SW480 (cell line): Measurements from ENCODE around the gene TENM4.

Source experiments
- DNase-seq: peaks from one replicate; pipeline ENCODE4 v3.0.0-alpha.2; 2016; ENCODE audit warnings: low spot score

Gene TENM4

GRCh38 chr11:79174045-79175008 is 266.5 kb downstream of the TENM4 start:
- DNase-seq: no peak

GRCh38 chr11:79173615-79174014 is 267.2 kb downstream of the TENM4 start:
- no peak for DNase-seq

GRCh38 chr11:79170321-79170720 is 270.5 kb downstream of the TENM4 start:
- no peak for DNase-seq

GRCh38 chr11:79168530-79169110 is 272.2 kb downstream of the TENM4 start:
- no peak for DNase-seq

- no peak for DNase-seq
Observed at GRCh38 chr11:79167510-79168188, 273.2 kb downstream of the TENM4 start.

- no peak for DNase-seq
Observed at GRCh38 chr11:79165908-79166307, 274.9 kb downstream of the TENM4 start.

- DNase-seq: no peak
Observed at GRCh38 chr11:79160791-79161403, 279.9 kb downstream of the TENM4 start.

- no peak for DNase-seq
Observed at GRCh38 chr11:79159657-79160450, 281.0 kb downstream of the TENM4 start.

GRCh38 chr11:79157738-79158137 is 283.1 kb downstream of the TENM4 start:
- DNase-seq: no peak

GRCh38 chr11:79156031-79156430 is 284.8 kb downstream of the TENM4 start:
- no peak for DNase-seq

- DNase-seq: no peak
Observed at GRCh38 chr11:79155237-79155636, 285.6 kb downstream of the TENM4 start.

GRCh38 chr11:79152511-79152910 is 288.3 kb downstream of the TENM4 start:
- DNase-seq: no peak

- no peak for DNase-seq
Observed at GRCh38 chr11:79151396-79151795, 289.4 kb downstream of the TENM4 start.

GRCh38 chr11:79150966-79151365 is 289.9 kb downstream of the TENM4 start:
- no peak for DNase-seq

GRCh38 chr11:79150320-79150719 is 290.5 kb downstream of the TENM4 start:
- no peak for DNase-seq

- DNase-seq: no peak
Observed at GRCh38 chr11:79147731-79148130, 293.1 kb downstream of the TENM4 start.

GRCh38 chr11:79147011-79147410 is 293.8 kb downstream of the TENM4 start:
- no peak for DNase-seq

GRCh38 chr11:79139900-79140299 is 300.9 kb downstream of the TENM4 start:
- no peak for DNase-seq

GRCh38 chr11:79129702-79130101 is 311.1 kb downstream of the TENM4 start:
- no peak for DNase-seq

GRCh38 chr11:79128291-79128690 is 312.5 kb downstream of the TENM4 start:
- no peak for DNase-seq

- DNase-seq: no peak
Observed at GRCh38 chr11:79122759-79123158, 318.1 kb downstream of the TENM4 start.

- DNase-seq: no peak
Observed at GRCh38 chr11:79121351-79121750, 319.5 kb downstream of the TENM4 start.
